HG03045 (cell line): ENCODE measurements around the gene NXPH4.

Experiments
- ATAC-seq: cut with Tn5 transposase; IDR thresholded peaks from one replicate; pipeline ENCODE4 v1.9.1; 2021; ENCODE audit warnings: mild to moderate bottlenecking, moderate library complexity; ENCODE audit not compliant: unreplicated experiment

The NXPH4 gene

GRCh38 chr12:57216014-57216911, at the start of gene NXPH4:
Gene NXPH4 (plus strand): TSS chr12:57216794. CDS start chr12:57216970, 176 bp downstream.
- no peak for ATAC-seq

- no peak for ATAC-seq
These were observed 49.6 kb upstream of the NXPH4 start for GRCh38 chr12:57166971-57167371.

- ATAC-seq = no peak
These were observed 48.5 kb upstream of the NXPH4 start for GRCh38 chr12:57168058-57168457.

GRCh38 chr12:57169046-57169795, 47.4 kb upstream of the NXPH4 start:
- no peak for ATAC-seq

GRCh38 chr12:57169969-57170368, 46.6 kb upstream of the NXPH4 start:
- ATAC-seq = no peak

- ATAC-seq = no peak
These were observed 46.2 kb upstream of the NXPH4 start for GRCh38 chr12:57170408-57170807.

GRCh38 chr12:57170927-57171326, 45.7 kb upstream of the NXPH4 start:
- no peak for ATAC-seq

GRCh38 chr12:57171668-57172067, 44.9 kb upstream of the NXPH4 start:
- no peak for ATAC-seq

GRCh38 chr12:57173089-57173488, 43.5 kb upstream of the NXPH4 start:
- ATAC-seq = no peak

GRCh38 chr12:57173683-57174082, 42.9 kb upstream of the NXPH4 start:
- ATAC-seq = no peak

- no peak for ATAC-seq
These were observed 41.0 kb upstream of the NXPH4 start for GRCh38 chr12:57175428-57176138.

GRCh38 chr12:57176139-57176477, 40.5 kb upstream of the NXPH4 start:
- ATAC-seq = no peak

- no peak for ATAC-seq
These were observed 39.7 kb upstream of the NXPH4 start for GRCh38 chr12:57176846-57177245.

GRCh38 chr12:57177354-57177753, 39.2 kb upstream of the NXPH4 start:
- ATAC-seq = no peak

GRCh38 chr12:57178213-57178612, 38.4 kb upstream of the NXPH4 start:
- no peak for ATAC-seq

GRCh38 chr12:57179331-57180086, 37.1 kb upstream of the NXPH4 start:
- no peak for ATAC-seq

- ATAC-seq = no peak
These were observed 36.1 kb upstream of the NXPH4 start for GRCh38 chr12:57180321-57180989.

GRCh38 chr12:57181072-57181471, 35.5 kb upstream of the NXPH4 start:
- ATAC-seq = no peak

- no peak for ATAC-seq
These were observed 34.9 kb upstream of the NXPH4 start for GRCh38 chr12:57181561-57182155.
